ENCODE measurements around the gene NFYC.

NFYC gene

DNA sequence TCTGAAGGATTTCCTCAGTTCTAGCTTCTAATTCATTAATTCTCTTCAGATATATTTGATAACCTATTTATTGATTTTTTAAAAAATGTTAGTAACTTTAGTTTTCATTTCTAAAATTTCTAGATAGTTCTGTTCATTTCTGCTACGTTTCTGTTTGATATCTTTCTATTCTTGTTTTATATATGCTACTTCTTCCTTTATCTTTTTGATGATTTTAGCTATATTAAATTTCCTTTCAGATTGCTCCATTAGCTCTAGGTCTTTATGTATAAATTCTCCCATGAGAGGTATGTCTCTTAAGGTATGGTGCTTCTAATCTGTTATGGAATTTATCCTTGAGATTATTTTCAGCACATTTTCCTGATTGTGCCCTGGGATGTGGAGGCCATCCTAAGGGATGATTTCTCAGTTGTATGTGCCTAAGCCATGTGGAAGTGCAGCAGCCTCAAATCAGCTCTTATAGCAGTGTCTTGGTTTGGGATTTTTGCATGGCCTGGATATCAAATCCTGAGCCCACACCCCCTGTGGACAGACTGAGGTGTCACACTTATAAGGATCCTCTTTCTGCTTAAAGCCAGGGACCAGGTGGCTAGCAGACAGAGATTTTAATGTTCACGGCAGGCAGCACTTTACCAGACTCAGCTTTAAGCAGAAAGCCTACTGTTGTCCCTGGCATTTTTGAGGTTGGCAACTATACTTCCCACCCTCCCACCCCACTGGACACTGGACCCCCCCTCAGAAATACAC lies 85.9 kb downstream of the NFYC start:
- TF ChIP-seq GATA3 (IDR thresholded peaks at IDR 0.05; ENCODE audit: low read depth, low read length) (no peak), GATA2 (IDR thresholded peaks at IDR 0.05; ENCODE audit: low read depth, low read length) (no peak)

DNA sequence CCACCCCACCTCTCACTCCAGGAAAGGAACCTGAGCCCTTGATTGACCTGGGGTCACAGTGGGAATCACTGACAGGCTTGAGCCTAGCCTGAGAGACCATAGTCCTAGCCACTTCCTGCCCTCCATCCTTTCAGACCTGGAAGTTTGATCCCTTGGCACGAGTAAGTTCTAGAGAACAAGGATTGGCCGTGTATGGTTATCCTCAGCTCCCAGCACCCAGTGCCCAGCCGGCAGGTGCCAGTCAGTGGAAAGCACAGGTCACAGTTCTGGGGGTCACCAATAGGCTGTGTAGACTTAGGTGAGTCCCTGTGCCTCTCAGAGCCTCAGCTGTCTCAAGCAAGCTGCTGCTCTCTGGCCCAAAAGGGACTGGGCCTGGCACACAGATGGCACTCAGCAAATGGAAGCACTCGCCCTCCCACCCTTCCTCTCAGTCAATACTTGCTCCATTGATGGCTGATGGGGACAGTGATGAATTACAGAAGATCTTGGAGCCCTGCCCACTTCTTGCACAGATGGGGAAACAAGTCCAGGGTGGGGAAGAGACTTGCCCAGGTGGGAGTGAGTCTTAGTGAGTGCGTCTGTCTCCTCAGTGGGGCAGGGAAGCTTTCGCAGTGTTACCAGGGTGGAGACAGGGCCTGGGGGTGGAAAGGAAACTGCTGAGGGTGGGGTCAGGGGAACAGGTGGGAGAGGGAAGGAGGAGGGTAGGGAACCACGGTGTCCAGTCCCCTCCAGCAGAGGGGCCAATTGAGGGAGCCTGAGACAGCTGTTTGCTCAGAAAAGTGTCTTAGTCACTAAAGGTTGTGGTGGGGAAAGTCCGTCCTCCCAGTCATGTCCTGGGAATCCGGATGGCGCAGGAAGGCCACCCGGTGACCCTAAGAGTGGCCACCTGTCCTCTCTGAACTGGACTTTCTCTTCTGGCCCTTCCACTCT lies 89.4 kb downstream of the NFYC start:
- no peak for TF ChIP-seq GATA2 (IDR thresholded peaks at IDR 0.05; ENCODE audit: low read depth, low read length)
- TF ChIP-seq GATA3 (IDR thresholded peaks at IDR 0.05; ENCODE audit: low read depth, low read length): no peak

DNA sequence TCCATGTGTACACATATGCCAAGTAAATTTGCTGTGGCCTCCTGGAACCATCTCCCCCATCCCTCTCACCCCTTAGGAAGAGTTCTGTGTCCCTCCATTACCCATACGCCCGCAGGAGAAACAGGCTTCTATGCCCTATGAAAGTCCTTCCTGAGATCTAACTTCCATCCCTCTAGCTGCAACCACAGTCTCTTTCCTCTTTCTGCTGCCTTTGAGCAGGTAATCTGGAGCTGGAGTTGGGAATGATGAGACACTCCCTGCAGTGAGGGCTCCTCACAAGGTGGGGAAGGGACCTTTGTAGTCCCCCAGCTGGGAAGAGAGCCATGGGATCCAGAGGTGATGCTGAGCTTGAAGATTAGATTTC lies 90.1 kb downstream of the NFYC start:
- TF ChIP-seq GATA2 (IDR thresholded peaks at IDR 0.05; ENCODE audit: low read depth, low read length) (no peak), GATA3 (IDR thresholded peaks at IDR 0.05; ENCODE audit: low read depth, low read length) (no peak)

DNA sequence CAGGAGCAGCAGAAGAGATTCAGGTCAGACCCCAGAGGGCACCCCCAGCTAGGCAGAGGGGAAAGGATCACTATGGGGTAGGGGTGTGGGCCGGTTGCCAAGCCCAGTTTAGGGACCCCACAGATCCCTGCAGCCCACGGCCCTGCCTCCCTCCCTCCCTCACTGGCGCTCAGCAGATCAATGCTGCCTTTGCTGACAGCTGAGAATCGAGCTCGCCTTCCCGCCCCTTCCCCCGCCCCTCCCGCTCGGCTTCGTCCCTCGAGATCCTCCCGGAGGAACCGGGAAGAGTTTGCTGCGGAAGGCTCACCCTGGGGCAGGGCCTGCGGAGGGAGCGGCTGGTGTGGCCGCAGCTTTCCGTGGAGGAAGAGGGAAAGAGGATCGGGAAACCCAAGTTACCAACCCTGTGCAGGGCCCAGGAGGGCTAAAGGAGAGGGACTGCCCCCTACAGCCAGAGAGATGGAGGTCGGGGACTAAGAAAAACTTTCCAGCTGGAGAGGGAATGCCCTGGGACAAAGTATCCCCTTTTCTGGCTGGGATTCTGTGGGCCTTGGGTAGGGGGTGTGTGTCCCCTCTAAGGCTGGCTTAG lies 91.0 kb downstream of the NFYC start:
- TF ChIP-seq GATA3 (IDR thresholded peaks at IDR 0.05; ENCODE audit: low read depth, low read length) (no peak), GATA2 (IDR thresholded peaks at IDR 0.05; ENCODE audit: low read depth, low read length) (no peak)

DNA sequence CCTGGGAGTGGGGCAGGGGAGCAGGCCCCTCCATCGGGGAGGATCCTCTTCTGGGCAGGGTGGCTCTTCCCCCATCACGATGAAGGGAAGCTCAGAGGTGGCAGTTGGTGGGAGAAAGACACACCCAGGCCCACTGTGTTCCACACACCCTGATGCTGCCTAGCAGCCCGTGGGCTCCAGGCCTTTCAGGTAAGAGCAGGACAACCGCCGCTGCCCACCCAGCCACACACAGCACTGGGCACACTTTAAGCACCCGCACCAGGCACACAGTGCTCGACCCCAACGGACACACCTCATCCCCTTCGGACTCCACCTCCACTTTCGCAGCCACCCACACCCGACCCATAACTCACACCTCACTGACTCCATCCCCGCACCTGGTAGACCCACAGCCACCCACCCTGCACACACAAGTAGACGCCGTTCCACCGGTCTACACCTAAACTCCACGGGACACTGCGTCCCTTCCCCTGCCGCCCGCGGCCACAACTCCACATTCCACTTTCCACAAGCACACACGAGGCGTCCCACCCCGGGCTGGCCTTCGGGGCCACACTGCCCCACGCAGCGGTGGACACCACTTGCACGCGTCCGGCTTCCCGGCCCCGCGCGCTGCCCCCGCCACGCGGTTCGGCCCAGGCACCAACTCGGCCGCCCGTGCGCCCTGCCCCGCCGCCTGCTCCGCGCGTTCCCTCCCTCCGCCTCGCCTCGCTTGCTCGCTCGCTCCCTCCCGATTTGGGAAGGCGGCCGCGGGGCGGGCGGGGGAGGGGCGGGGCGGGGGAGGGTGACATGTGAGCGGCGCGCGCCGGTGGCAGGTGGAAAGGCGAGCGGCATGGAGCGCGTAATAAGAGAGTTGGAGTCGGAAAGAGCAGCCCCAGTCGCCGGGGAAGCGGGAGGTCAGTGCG lies 91.7 kb downstream of the NFYC start, which contains the start of gene KCNQ4:
Gene KCNQ4, plus strand, starts transcription at position 787 of the 905 bp plus-strand sequence. CDS start 307 bp downstream, outside the sequence.
- no peak for TF ChIP-seq GATA3 (IDR thresholded peaks at IDR 0.05; ENCODE audit: low read depth, low read length)
- TF ChIP-seq GATA2 (IDR thresholded peaks at IDR 0.05; ENCODE audit: low read depth, low read length): no peak

DNA sequence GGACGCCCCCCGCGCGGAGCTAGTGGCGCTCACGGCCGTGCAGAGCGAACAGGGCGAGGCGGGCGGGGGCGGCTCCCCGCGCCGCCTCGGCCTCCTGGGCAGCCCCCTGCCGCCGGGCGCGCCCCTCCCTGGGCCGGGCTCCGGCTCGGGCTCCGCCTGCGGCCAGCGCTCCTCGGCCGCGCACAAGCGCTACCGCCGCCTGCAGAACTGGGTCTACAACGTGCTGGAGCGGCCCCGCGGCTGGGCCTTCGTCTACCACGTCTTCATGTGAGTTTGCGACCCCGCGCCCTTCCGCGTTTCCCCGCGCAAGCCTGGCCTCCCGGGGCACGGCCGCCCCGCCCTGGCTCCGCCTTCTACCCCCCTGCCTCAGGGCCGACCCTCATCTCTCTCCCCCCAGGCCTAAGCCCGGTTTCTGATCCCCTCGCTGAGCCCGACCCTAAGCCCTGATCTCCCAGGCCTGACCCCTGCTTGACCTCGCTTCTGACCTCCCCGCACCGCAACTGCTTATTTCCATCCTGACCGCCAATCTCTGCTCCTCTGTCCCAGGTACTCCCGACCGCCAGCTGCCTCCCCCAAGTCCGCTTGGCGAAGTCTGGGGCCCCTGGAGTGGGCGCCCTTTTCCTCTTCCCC lies 92.8 kb downstream of the NFYC start:
- TF ChIP-seq GATA2 (IDR thresholded peaks at IDR 0.05; ENCODE audit: low read depth, low read length): no peak
- no peak for TF ChIP-seq GATA3 (IDR thresholded peaks at IDR 0.05; ENCODE audit: low read depth, low read length)

DNA sequence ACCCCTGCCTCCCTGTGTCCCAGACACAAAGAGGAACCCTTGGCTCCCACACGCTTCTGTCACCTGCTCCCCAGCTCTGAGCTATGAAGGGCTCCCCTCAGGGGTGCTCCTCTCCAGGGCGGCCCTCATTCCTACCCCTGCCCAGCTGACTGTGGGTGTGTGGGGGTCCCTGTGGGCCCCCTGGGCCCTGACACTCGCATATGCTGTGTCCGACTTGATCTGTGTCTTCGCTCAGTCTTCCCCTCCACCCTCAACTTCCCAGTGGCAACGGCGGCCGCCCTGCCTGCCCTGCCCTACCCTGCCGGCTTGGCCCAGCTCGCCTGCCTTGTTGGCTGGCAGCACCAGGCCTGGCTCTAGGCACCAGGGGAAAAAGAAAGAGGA lies 93.3 kb downstream of the NFYC start:
- no peak for TF ChIP-seq GATA2 (IDR thresholded peaks at IDR 0.05; ENCODE audit: low read depth, low read length)
- no peak for TF ChIP-seq GATA3 (IDR thresholded peaks at IDR 0.05; ENCODE audit: low read depth, low read length)

DNA sequence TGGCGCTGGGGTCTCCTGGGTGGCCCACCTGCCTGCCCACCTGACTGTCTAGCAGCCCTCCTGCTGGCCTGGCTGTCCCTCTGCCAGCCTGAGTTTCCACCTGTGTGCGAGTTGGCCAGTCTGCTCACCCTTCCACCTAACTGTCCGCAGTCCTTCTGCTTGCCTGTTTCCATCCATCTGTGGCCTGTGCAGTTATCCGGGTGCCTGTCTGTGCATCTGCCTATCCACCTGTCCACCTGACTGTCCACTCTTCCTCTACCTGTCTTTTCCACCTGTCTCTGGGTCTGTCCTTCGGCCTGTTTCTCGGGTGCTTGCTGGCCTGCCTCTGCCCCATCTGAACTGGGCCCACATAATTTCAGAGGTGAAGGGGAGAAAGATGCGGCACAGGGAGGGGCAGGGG lies 93.9 kb downstream of the NFYC start:
- no peak for TF ChIP-seq GATA2 (IDR thresholded peaks at IDR 0.05; ENCODE audit: low read depth, low read length)
- TF ChIP-seq GATA3 (IDR thresholded peaks at IDR 0.05; ENCODE audit: low read depth, low read length): no peak

DNA sequence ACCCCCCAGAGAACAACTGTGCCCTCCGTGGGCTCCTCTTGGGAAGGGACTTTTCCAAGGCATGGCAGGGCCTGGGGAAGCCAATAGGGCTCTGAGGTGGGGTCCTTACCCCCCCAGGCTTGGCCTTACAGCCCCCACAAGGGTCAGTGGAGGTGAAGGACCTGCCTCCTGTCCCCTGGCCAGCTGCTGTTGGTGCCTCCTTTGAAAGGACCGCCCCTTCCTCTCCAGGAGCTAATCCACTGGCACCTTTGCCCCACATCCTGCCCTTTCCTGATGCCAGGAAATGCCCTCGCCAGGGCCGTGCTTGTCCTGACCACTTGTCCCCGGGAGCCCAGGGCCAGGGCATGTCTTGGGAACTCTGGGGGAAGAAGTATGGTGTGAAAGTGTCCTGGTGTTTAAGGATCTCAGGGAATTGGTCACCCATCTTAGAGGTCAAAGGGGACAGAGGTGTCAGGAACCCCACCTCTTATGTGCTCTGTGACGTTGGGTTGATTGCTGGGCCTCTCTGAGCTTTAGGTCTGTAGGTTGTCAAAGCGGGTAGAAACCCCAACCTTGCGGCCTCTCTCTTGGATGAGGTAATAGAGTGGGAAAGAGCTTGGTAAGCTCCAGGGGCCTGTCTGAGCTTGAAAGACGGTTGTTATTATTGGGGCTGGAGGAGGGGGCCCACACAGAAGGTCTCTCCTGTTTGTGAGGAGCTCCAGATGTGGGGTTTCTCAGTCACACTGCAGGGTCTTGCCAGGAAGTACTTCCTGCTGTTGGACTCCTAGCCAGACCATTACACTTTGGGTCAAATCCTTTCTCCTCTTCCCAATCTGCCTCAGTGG lies 94.9 kb downstream of the NFYC start:
- TF ChIP-seq GATA3 (IDR thresholded peaks at IDR 0.05; ENCODE audit: low read depth, low read length) (no peak), GATA2 (IDR thresholded peaks at IDR 0.05; ENCODE audit: low read depth, low read length) (no peak)

DNA sequence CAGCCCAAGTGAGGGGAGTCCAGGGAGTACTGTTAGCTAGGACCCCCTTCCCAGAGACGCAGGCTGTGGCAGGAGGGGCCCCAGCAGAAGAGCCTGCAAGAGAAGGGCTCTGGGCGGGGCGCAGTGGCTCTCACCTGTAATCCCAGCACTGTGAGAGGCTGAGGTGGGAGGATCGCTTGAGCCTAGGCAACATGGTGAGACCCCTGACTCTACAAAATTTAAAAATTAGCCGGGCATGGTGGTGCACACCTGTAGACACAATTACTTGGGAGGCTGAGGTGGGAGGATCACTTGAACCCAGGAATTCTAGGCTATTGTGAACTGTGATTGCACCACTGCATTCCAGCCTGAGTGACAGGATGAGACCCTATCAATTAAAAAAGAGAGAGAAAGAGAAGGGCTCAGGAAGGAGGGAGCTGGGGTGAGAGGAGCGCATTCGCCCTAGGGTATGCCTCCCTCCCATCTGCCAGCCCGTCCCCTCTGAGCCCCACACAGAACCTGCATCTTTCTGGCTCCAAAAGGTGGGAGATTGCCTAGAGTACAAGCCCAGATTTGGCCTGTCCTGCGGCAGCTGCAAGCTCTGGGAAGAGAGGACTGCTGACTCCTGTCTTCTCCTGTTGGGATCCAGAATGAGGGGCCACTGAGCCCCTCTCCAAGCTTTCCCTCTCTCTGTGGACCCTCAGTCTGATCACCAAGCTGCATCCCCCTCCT lies 95.6 kb downstream of the NFYC start:
- no peak for TF ChIP-seq GATA2 (IDR thresholded peaks at IDR 0.05; ENCODE audit: low read depth, low read length)
- no peak for TF ChIP-seq GATA3 (IDR thresholded peaks at IDR 0.05; ENCODE audit: low read depth, low read length)

DNA sequence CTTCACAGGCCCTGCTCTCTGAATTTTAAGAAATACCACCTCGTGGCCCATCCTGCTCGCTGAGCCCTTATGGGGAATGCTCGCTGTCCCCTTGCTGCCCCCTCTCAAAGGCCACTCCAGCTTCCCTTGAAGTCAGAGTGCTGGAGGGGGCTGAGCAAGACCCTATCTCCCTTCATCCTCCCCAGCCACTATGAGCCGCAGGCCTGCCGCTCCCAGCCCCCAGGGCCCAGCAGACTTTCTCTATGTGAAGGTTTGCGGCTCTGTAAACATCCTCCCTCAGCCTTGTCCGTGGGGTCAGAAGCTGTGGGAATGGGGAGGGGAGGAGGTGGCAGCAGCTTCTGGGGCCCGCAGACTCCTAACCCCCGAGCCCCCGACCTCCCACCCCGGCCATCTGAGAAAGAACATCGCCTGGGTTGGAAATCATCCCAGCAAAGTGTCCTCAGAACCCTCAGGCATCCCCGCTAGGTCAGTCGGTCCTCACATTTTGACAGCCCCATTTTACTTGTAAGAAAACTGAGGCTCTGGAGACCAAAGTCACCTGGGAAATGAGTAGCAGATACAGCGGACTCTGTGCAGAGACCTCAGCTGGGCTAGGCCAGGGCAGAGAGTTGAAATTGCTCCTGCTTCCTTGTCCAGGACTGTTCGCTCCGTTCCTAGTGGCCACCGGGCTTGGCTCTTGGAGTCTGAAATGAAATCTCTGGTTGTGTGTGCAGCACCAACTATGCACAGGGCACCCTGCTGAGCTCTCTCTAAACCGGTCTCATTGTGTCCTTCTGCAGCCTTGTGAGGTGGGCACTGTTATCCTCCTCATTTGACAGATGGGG lies 96.4 kb downstream of the NFYC start:
- TF ChIP-seq GATA2 (IDR thresholded peaks at IDR 0.05; ENCODE audit: low read depth, low read length) (no peak), GATA3 (IDR thresholded peaks at IDR 0.05; ENCODE audit: low read depth, low read length) (no peak)

Data from SH-SY5Y (cell line).